HG03342 (cell line): Measurements from ENCODE around the gene AGAP1.

Experiments
- ATAC-seq: cut with Tn5 transposase; IDR thresholded peaks from one replicate; pipeline ENCODE4 v1.9.1; 2021; ENCODE audit warnings: mild to moderate bottlenecking, moderate library complexity; ENCODE audit not compliant: unreplicated experiment

Gene AGAP1

GRCh38 chr2:236161082-236161462, 667.2 kb downstream of the AGAP1 start:
- no peak for ATAC-seq

GRCh38 chr2:236161531-236161930, 667.7 kb downstream of the AGAP1 start:
- no peak for ATAC-seq

- no peak for ATAC-seq
Measured at GRCh38 chr2:236162031-236162845, 668.4 kb downstream of the AGAP1 start.

GRCh38 chr2:236162882-236163470, 669.1 kb downstream of the AGAP1 start:
- ATAC-seq, result no peak

GRCh38 chr2:236163471-236164200, 669.8 kb downstream of the AGAP1 start:
- no peak for ATAC-seq

- no peak for ATAC-seq
Measured at GRCh38 chr2:236164201-236164924, 670.5 kb downstream of the AGAP1 start.

GRCh38 chr2:236164925-236165841, 671.3 kb downstream of the AGAP1 start:
- no peak for ATAC-seq

GRCh38 chr2:236165842-236166795, 672.3 kb downstream of the AGAP1 start:
- ATAC-seq, result no peak

GRCh38 chr2:236166796-236167296, 673.0 kb downstream of the AGAP1 start:
- no peak for ATAC-seq

GRCh38 chr2:236167297-236168109, 673.7 kb downstream of the AGAP1 start:
- no peak for ATAC-seq

- no peak for ATAC-seq
Measured at GRCh38 chr2:236168110-236169080, 674.6 kb downstream of the AGAP1 start, which contains the start of gene GBX2. TSS of gene GBX2 (minus strand) at chr2:236168386. CDS start at chr2:236167971, 415 bp downstream.

GRCh38 chr2:236169151-236169721, 675.4 kb downstream of the AGAP1 start:
- no peak for ATAC-seq

GRCh38 chr2:236169741-236170589, 676.1 kb downstream of the AGAP1 start:
- no peak for ATAC-seq

- no peak for ATAC-seq
Measured at GRCh38 chr2:236170590-236171165, 676.8 kb downstream of the AGAP1 start.

GRCh38 chr2:236171181-236171679, 677.4 kb downstream of the AGAP1 start:
- ATAC-seq, result no peak
